GM23338 (cell line): Measurements from ENCODE around the gene COBL. TPM values are rescaled to one million over a fixed set of nuclear protein-coding genes. Genes with fewer than 3 reads are reported as not detected.
A peak's percentile ranks its signal among the peaks of the same experiment; 100 is the strongest.

Experiments
- ATAC-seq: fragments of 200-7000 bp; cut with Tn5 transposase; 3 replicates; pipeline ENCODE4 v1.9.1; 2020
- DNase-seq: peaks from one replicate; pipeline ENCODE4 v3.0.0-alpha.2; 2015; ENCODE audit warnings: low spot score
- H2AFZ ChIP-seq: fragments of 200-600 bp; sonication (generic); 2 replicates; pipeline ENCODE4 v1.8.0; 2016; ENCODE audit warnings: antibody characterized with exemption, mild to moderate bottlenecking, moderate library complexity
- H3F3A ChIP-seq: fragments of 200-600 bp; sonication (generic); replicated peaks from 2 replicates; pipeline ENCODE4 v1.8.0; 2017; ENCODE audit warnings: antibody characterized with exemption, mixed run types, low read depth
- H3K27ac ChIP-seq: fragments of 200-600 bp; sonication (generic); 2 replicates; pipeline ENCODE4 v1.6.1; 2016; ENCODE audit warnings: low read depth
- H3K27me3 ChIP-seq: fragments of 200-600 bp; sonication (generic); 2 replicates; pipeline ENCODE4 v1.8.0; 2016; ENCODE audit warnings: mild to moderate bottlenecking, mixed run types, moderate library complexity; ENCODE audit not compliant: insufficient read depth
- H3K36me3 ChIP-seq: fragments of 200-600 bp; sonication (generic); 2 replicates; pipeline ENCODE4 v1.8.0; 2016; ENCODE audit warnings: mild to moderate bottlenecking; ENCODE audit not compliant: insufficient read depth
- H3K4me1 ChIP-seq: fragments of 200-600 bp; sonication (generic); 2 replicates; pipeline ENCODE4 v1.8.0; 2016; ENCODE audit warnings: mild to moderate bottlenecking, moderate library complexity; ENCODE audit not compliant: insufficient read depth
- H3K4me2 ChIP-seq: fragments of 200-600 bp; sonication (generic); 2 replicates; pipeline ENCODE4 v1.7.1; 2017; ENCODE audit warnings: mixed run types
- H3K4me3 ChIP-seq: fragments of 200-600 bp; sonication (generic); 2 replicates; pipeline ENCODE4 v1.6.1; 2016; ENCODE audit warnings: mixed run types
- H3K79me2 ChIP-seq: fragments of 200-600 bp; sonication (generic); replicated peaks from 2 replicates; pipeline ENCODE4 v1.8.0; 2017; ENCODE audit warnings: mild to moderate bottlenecking; ENCODE audit not compliant: insufficient read depth
- H3K9me2 ChIP-seq: fragments of 200-600 bp; sonication (generic); 2 replicates; pipeline ENCODE4 v1.8.0; 2017; ENCODE audit not compliant: insufficient read depth
- H4K20me1 ChIP-seq: fragments of 200-600 bp; sonication (generic); replicated peaks from 2 replicates; pipeline ENCODE4 v1.8.0; 2017; ENCODE audit warnings: mild to moderate bottlenecking; ENCODE audit not compliant: insufficient read depth
- H3K27ac Mint-ChIP-seq: 2 replicates; pipeline ENCODE4 v1.8.0; 2020; ENCODE audit warnings: inconsistent platforms, mild to moderate bottlenecking, moderate library complexity, mixed read lengths
- H3K27me3 Mint-ChIP-seq: 3 replicates; pipeline ENCODE4 v1.8.0; 2022; ENCODE audit warnings: low read depth, mild to moderate bottlenecking, moderate library complexity, mixed read lengths, inconsistent platforms; ENCODE audit not compliant: insufficient read depth, poor library complexity
- H3K36me3 Mint-ChIP-seq: 3 replicates; pipeline ENCODE4 v1.8.0; 2021; ENCODE audit warnings: low read depth, mild to moderate bottlenecking, inconsistent platforms, moderate library complexity, mixed read lengths
- H3K4me1 Mint-ChIP-seq: 3 replicates; pipeline ENCODE4 v1.8.0; 2020; ENCODE audit warnings: mild to moderate bottlenecking, inconsistent platforms, mixed read lengths
- H3K4me3 Mint-ChIP-seq: 3 replicates; pipeline ENCODE4 v1.8.0; 2021; ENCODE audit warnings: moderate library complexity, mild to moderate bottlenecking, inconsistent platforms, mixed read lengths
- H3K9me3 Mint-ChIP-seq: 3 replicates; pipeline ENCODE4 v1.8.0; 2020; ENCODE audit warnings: moderate library complexity, mild to moderate bottlenecking, inconsistent platforms, mixed read lengths
- ETS1 ChIP-seq: IDR thresholded peaks from 2 replicates; pipeline ENCODE4 v1.6.1; 2016; ENCODE audit warnings: antibody characterized with exemption
- EZH2phosphoT487 ChIP-seq: fragments of 200-600 bp; sonication (generic); IDR thresholded peaks from one replicate; pipeline ENCODE4 v1.8.1; 2018; ENCODE audit warnings: antibody characterized with exemption; ENCODE audit not compliant: unreplicated experiment
- POLR2AphosphoS5 ChIP-seq: IDR thresholded peaks from 2 replicates; pipeline ENCODE4 v1.6.1; 2016; ENCODE audit warnings: antibody characterized with exemption, low read depth
- REST ChIP-seq: IDR thresholded peaks from one replicate; pipeline ENCODE4 v1.6.1; 2018; ENCODE audit warnings: antibody characterized with exemption; ENCODE audit not compliant: unreplicated experiment
- STAT1 ChIP-seq: IDR thresholded peaks from one replicate; pipeline ENCODE4 v1.6.1; 2016; ENCODE audit warnings: antibody characterized with exemption; ENCODE audit not compliant: unreplicated experiment
- ZNF114 ChIP-seq: fragments of 250-450 bp; sonication (Bioruptor Pico); IDR thresholded peaks from 2 replicates; pipeline ENCODE4 v1.5.0; 2020; ENCODE audit warnings: mild to moderate bottlenecking, moderate library complexity
- ZNF331 ChIP-seq: fragments of 250-450 bp; sonication (Bioruptor Pico); IDR thresholded peaks from 2 replicates; pipeline ENCODE4 v1.5.0; 2020; ENCODE audit warnings: low read depth, mild to moderate bottlenecking, moderate library complexity
- polyA plus RNA-seq: library from polyadenylated mRNA; unstranded; fragments of >200 nt; fragmentation: Nextera tagmentation; extraction: Ambion mirVana; gene quantifications from 2 replicates; pipeline ENCODE4 v1.2.1, GENCODE V29; 2016
- total RNA-seq: library from RNA; depleted of rRNA; stranded (reverse); fragments of >200 nt; shearing (Covaris generic); gene quantifications from 2 replicates; pipeline ENCODE4 v1.2.3, GENCODE V29; 2014

COBL gene
- total and polyA plus RNA-seq, 2 experiments from 2014 or later = 18.3 to 51.9 TPM

GRCh38 chr7:51234139-51234538 lies 82.5 kb downstream of the COBL start (continued):
- TF ChIP-seq ZNF331 (CRISPR knock-in tag) = no peak
- no peak for TF ChIP-seq STAT1
- no peak for TF ChIP-seq REST
- no peak for TF ChIP-seq POLR2AphosphoS5
- TF ChIP-seq ETS1 = no peak
- no peak for TF ChIP-seq ZNF114 (CRISPR knock-in tag)
- no peak for TF ChIP-seq EZH2phosphoT487

- Histone ChIP-seq H3K27ac (no peak overlapping the region), H3K27me3 (no peaks in the 10 kb centered on the region)
- no peak overlapping the region for H3K27ac Mint-ChIP-seq
Observed at GRCh38 chr7:51233374-51233773, 83.2 kb downstream of the COBL start.

GRCh38 chr7:51230723-51231122 lies 85.9 kb downstream of the COBL start:
- no peak overlapping the region for H3K4me3 ChIP-seq
- H3K27ac Mint-ChIP-seq = no peak overlapping the region; the same call in 1 of the 2 replicates

More at GRCh38 chr7:51233374-51233773, 83.2 kb downstream of the COBL start:
- no peak for ATAC-seq
- Histone ChIP-seq H3K4me1 (peaks cover 38% of the 10 kb centered on the region), H3K79me2 (peaks cover 60% of the 10 kb centered on the region), H3K4me2 (no peak overlapping the region), H3K4me3 (no peak overlapping the region), H3K9me2 (no peaks in the 10 kb centered on the region), H3F3A (peaks cover 7% of the 10 kb centered on the region; the same call in 1 of the 2 replicates), H3K36me3 (no peaks in the 10 kb centered on the region; the same call in 1 of the 2 replicates), H2AFZ (no peak overlapping the region), H4K20me1 (peaks cover 43% of the 10 kb centered on the region)
- peaks cover 58% of the 10 kb centered on the region for H3K4me1 Mint-ChIP-seq
- peaks cover 4% of the 10 kb centered on the region for H3K27me3 Mint-ChIP-seq
- TF ChIP-seq EZH2phosphoT487 = no peak
- no peak overlapping the region for H3K4me3 Mint-ChIP-seq
- no peak for DNase-seq
- peaks cover 3% of the 10 kb centered on the region; the same call in 1 of the 3 replicates for H3K36me3 Mint-ChIP-seq
- H3K9me3 Mint-ChIP-seq = no peaks in the 10 kb centered on the region

More at GRCh38 chr7:51230723-51231122, 85.9 kb downstream of the COBL start:
- Histone ChIP-seq H3F3A (peaks cover 7% of the 10 kb centered on the region), H3K4me2 (no peak overlapping the region), H2AFZ (no peak overlapping the region), H3K27me3 (no peaks in the 10 kb centered on the region), H3K4me1 (peaks cover 27% of the 10 kb centered on the region), H3K9me2 (no peaks in the 10 kb centered on the region), H3K27ac (0 out of 2 replicates have a peak overlapping the region, but pooled peaks have one; percentile 50), H4K20me1 (peaks cover 34% of the 10 kb centered on the region), H3K36me3 (no peaks in the 10 kb centered on the region), H3K79me2 (peaks cover 60% of the 10 kb centered on the region)
- ATAC-seq (no peak), DNase-seq (no peak)
- Mint-ChIP-seq H3K4me3 (no peak overlapping the region), H3K9me3 (no peaks in the 10 kb centered on the region), H3K27me3 (peaks cover 4% of the 10 kb centered on the region), H3K4me1 (peaks cover 49% of the 10 kb centered on the region), H3K36me3 (peaks cover 3% of the 10 kb centered on the region; the same call in 1 of the 3 replicates)
- TF ChIP-seq ETS1 = no peak
